ENCODE results near the gene PRKN.

DNA sequence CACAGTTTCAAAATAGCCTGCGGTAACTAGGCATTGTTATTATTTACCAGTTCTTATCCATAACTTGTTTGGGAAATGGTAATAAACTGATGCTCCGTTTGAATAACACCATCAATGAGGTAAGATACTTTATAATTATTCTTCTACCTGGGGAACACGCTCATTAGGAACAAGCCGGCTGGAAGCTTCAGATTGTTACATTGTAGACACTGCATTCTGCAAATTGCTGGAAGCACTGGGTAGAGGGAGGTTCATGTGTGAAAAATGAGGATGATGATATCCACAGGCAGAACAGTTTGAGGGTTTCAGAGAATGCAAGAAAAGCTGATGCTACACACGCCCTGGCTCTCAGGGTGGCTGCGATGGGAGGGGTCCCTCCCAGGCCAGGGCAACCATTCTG is 893.1 kb downstream of the PRKN start:
- TF ChIP-seq, protein P1, sequence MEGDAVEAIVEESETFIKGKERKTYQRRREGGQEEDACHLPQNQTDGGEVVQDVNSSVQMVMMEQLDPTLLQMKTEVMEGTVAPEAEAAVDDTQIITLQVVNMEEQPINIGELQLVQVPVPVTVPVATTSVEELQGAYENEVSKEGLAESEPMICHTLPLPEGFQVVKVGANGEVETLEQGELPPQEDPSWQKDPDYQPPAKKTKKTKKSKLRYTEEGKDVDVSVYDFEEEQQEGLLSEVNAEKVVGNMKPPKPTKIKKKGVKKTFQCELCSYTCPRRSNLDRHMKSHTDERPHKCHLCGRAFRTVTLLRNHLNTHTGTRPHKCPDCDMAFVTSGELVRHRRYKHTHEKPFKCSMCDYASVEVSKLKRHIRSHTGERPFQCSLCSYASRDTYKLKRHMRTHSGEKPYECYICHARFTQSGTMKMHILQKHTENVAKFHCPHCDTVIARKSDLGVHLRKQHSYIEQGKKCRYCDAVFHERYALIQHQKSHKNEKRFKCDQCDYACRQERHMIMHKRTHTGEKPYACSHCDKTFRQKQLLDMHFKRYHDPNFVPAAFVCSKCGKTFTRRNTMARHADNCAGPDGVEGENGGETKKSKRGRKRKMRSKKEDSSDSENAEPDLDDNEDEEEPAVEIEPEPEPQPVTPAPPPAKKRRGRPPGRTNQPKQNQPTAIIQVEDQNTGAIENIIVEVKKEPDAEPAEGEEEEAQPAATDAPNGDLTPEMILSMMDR (IDR thresholded peaks at IDR 0.05): no peak
- TF ChIP-seq POLR2A (IDR thresholded peaks at IDR 0.05) (no peak), EP300 (IDR thresholded peaks at IDR 0.05) (no peak)

Data from tibial nerve (tissue), 4 donors.